ENCODE data around the gene RNU2-1. TPM values are rescaled to one million over a fixed set of nuclear protein-coding genes. Genes with fewer than 3 reads are reported as not detected.
"Not testable (repeated sequence)": the region's sequence is repeated elsewhere in the genome, so short reads cannot be mapped to it uniquely, and the experiment has no call there.

RNU2-1 gene
- total RNA-seq, 1 experiment from 2014 or later: 5,045 TPM

DNA sequence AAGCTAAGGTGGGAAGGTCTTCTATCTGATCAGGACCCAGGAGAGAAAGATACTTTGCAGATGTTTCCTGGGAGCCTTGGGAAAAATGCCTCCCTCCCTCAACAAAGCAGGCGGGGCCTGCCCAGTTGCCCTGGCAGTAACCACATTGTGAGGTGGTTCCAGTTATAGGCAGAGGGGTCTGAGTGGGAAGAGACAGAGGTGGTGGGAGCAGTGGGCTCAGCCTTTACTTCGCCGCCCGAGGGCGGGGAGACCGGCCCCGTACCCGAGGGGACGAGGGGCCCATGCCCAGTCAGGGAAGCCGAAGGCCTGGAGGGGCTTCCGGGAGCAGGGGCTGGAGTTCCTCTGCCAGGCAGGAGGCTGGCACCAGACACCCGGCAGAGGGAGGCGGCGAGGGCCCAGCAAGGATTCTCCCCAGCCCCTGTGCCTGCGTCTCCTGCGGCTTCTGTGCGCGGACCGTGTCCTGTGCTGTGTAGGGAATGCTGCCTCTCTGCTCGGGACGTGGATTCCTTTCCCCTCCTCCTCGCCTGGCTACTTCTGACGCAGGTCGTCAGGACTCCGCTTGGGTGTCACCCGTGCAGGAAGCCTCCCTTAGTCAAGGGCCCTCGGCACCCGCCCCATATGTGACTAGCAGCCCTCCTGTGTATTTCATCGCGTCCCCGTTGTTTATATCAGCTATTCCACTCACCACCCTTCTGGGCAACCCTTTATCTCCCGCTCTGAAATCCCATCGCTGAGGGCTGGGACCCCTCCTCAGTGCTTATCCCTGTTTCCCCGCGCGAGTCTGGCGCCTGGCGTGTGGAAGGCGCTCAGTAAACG, 2.4 kb downstream of the RNU2-1 start:
- H3K27ac Mint-ChIP-seq (ENCODE audit: unreplicated experiment); H3K36me3 Mint-ChIP-seq (ENCODE audit: insufficient read depth, unreplicated experiment); DNase-seq; H3K4me1 Mint-ChIP-seq (ENCODE audit: low read depth, unreplicated experiment); BruUV-seq (replicated peaks); intact Hi-C loops (cut with micrococcal nuclease; ENCODE audit: unreplicated experiment); H3K9me3 Mint-ChIP-seq (ENCODE audit: low read depth, unreplicated experiment); CTCF ChIA-PET; H3K27me3 Mint-ChIP-seq (ENCODE audit: unreplicated experiment): not testable (repeated sequence)
- peak overlapping the region; percentile 44 for H3K4me3 Mint-ChIP-seq (ENCODE audit: low read depth, unreplicated experiment)

DNA sequence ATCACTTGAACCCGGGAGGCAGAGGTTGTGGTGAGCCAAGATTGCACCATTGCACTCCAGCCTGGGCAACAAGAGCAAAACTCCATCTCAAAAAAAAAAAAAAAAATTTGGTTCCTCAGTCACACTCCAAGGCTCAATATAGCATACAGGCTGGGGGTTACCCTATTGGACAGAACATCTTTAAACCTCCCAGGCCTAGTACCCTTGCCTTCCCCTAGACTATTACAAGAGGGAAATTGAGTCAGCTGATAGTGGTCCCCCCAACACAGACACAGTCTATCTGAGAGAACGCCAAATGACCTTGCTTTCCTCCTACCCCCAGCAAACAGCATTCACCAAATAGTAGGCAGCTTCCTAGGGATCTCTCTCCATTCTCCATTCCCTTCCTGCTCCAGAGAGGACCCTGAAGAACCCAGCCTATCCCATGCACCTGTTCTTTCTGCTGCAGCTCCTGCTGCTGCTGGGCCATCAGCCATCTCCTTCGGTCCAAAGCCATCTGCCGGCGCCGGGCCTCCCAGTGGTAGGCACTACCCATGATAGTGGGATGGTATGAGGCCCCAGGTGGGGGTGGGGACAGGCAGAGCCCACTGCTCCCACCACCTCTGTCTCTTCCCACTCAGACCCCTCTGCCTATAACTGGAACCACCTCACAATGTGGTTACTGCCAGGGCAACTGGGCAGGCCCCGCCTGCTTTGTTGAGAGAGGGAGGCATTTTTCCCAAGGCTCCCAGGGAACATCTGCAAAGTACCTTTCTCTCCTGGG, 5.6 kb downstream of the RNU2-1 start, which contains the start of gene CCDC200:
Gene CCDC200 (minus strand): TSS at position 604 of the 763 bp plus-strand sequence. CDS start 69 bp downstream, at position 535.
- CTCF ChIA-PET: not testable (repeated sequence)

DNA sequence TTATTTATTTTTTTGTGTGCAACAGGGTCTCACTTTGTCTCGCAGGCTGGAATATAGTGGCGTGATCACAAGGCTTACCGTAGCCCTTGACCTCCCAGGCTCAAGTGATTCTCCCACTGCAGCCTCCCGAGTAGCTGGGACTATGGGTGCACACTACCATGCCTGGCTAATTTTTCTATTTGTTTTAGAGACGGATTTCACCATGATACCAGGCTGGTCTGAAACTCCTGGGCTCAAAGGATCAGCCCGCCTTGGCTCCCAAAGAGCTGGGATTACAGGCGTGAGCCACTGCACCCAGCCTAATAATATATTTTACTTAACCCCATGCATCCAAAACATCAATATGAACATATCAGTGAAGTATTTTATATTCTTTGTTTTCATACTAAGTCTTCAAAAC, 7.4 kb downstream of the RNU2-1 start:
- Mint-ChIP-seq H3K36me3 (ENCODE audit: insufficient read depth, unreplicated experiment) (peaks cover 15% of the 10 kb centered on the region), H3K27me3 (ENCODE audit: unreplicated experiment) (no peaks in the 10 kb centered on the region), H3K9me3 (ENCODE audit: low read depth, unreplicated experiment) (no peaks in the 10 kb centered on the region), H3K4me1 (ENCODE audit: low read depth, unreplicated experiment) (no peaks in the 10 kb centered on the region), H3K27ac (ENCODE audit: unreplicated experiment) (no peak overlapping the region), H3K4me3 (ENCODE audit: low read depth, unreplicated experiment) (no peak overlapping the region)
- TF ChIP-seq, protein P1, sequence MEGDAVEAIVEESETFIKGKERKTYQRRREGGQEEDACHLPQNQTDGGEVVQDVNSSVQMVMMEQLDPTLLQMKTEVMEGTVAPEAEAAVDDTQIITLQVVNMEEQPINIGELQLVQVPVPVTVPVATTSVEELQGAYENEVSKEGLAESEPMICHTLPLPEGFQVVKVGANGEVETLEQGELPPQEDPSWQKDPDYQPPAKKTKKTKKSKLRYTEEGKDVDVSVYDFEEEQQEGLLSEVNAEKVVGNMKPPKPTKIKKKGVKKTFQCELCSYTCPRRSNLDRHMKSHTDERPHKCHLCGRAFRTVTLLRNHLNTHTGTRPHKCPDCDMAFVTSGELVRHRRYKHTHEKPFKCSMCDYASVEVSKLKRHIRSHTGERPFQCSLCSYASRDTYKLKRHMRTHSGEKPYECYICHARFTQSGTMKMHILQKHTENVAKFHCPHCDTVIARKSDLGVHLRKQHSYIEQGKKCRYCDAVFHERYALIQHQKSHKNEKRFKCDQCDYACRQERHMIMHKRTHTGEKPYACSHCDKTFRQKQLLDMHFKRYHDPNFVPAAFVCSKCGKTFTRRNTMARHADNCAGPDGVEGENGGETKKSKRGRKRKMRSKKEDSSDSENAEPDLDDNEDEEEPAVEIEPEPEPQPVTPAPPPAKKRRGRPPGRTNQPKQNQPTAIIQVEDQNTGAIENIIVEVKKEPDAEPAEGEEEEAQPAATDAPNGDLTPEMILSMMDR (IDR thresholded peaks at IDR 0.05; ENCODE audit: unreplicated experiment): no peak
- no peak for DNase-seq
- CTCF ChIA-PET: no interaction called here
- intact Hi-C loops (cut with micrococcal nuclease; ENCODE audit: unreplicated experiment): no loop called here
- BruUV-seq (replicated peaks): no TSS peak

More for the DNA sequence above, 5.6 kb downstream of the RNU2-1 start, which contains the start of gene CCDC200:
- intact Hi-C loops (cut with micrococcal nuclease; ENCODE audit: unreplicated experiment); BruUV-seq (replicated peaks); H3K27ac Mint-ChIP-seq (ENCODE audit: unreplicated experiment); H3K9me3 Mint-ChIP-seq (ENCODE audit: low read depth, unreplicated experiment); H3K4me3 Mint-ChIP-seq (ENCODE audit: low read depth, unreplicated experiment); DNase-seq; H3K27me3 Mint-ChIP-seq (ENCODE audit: unreplicated experiment); H3K4me1 Mint-ChIP-seq (ENCODE audit: low read depth, unreplicated experiment): not testable (repeated sequence)
- H3K36me3 Mint-ChIP-seq (ENCODE audit: insufficient read depth, unreplicated experiment): peaks cover 19% of the 10 kb centered on the region

DNA sequence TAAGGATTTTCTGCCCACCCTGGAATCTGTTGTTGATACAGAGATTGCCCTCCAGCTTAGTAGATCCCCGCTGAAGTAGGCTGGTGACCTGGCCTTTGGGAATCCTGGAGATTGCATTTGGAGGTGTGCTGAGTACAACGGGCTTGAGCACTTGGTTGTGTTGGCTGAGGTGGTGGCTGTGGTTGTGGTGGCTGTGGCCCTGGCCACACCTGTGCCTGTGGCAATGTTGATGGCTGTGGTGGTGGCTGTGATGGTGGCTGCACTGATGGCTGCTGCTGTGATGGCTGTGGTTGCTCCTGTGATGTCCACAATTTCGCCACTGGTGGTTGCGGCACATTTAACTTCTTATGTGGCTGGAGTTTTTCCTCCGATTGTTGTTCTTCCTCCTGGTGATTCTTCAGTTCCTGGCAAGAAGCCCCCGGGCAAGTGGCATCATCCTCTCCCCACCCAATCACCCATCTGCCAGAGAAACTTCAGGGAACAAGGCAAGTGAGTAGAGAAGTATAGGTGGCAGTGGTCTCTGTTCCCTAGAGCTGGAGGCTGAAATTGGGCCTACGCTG, 9.6 kb downstream of the RNU2-1 start:
- CTCF ChIA-PET: interaction anchor here (0.6 kb wide), 1 partner anchor 96 kb away, joined by 3 read pairs; no protein-coding TSS in a partner anchor
- Mint-ChIP-seq H3K4me3 (ENCODE audit: low read depth, unreplicated experiment) (no peak overlapping the region), H3K27ac (ENCODE audit: unreplicated experiment) (no peak overlapping the region), H3K36me3 (ENCODE audit: insufficient read depth, unreplicated experiment) (peaks cover 15% of the 10 kb centered on the region), H3K27me3 (ENCODE audit: unreplicated experiment) (no peaks in the 10 kb centered on the region), H3K4me1 (ENCODE audit: low read depth, unreplicated experiment) (no peaks in the 10 kb centered on the region), H3K9me3 (ENCODE audit: low read depth, unreplicated experiment) (no peaks in the 10 kb centered on the region)
- DNase-seq: no peak
- TF ChIP-seq, protein P1 (IDR thresholded peaks at IDR 0.05; ENCODE audit: unreplicated experiment): no peak
- intact Hi-C loops (cut with micrococcal nuclease; ENCODE audit: unreplicated experiment): no loop called here
- BruUV-seq (replicated peaks): no TSS peak

DNA sequence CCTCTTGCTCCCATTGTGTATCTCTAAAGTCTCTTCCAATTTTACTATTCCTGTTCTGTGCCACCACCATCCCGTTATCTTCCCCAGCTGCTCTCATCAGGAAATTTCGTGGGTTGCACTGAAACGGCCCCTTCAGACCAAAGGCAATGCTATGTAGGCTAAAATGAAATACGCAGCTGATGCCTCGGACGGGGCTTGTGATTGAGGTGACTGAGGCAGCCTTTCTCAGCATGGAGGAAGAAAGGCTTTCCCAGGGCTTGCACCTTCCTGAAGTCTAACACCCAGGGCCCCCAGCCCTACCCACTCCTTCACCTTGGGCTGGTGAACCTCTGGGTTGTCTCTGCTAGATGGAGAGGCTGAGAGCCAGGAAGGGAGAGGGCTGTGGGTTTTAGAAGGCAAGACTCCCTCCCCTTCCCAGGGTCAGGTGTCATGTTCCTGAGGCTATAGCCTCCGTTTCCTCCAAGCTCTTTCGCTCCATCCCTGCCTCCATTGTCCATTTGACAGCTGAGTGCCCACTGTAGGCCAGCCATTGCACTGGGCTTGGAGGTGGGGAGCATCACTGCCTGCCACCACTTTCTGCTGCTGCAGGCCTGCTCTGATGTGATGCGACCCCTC, 13.2 kb downstream of the RNU2-1 start:
- intact Hi-C loops (cut with micrococcal nuclease; ENCODE audit: unreplicated experiment): no loop called here
- TF ChIP-seq, protein P1 (IDR thresholded peaks at IDR 0.05; ENCODE audit: unreplicated experiment): no peak
- Mint-ChIP-seq H3K36me3 (ENCODE audit: insufficient read depth, unreplicated experiment) (peaks cover 28% of the 10 kb centered on the region), H3K9me3 (ENCODE audit: low read depth, unreplicated experiment) (no peaks in the 10 kb centered on the region), H3K4me1 (ENCODE audit: low read depth, unreplicated experiment) (no peaks in the 10 kb centered on the region), H3K27me3 (ENCODE audit: unreplicated experiment) (no peaks in the 10 kb centered on the region), H3K27ac (ENCODE audit: unreplicated experiment) (no peak overlapping the region), H3K4me3 (ENCODE audit: low read depth, unreplicated experiment) (no peak overlapping the region)
- CTCF ChIA-PET: interaction anchor here (0.5 kb wide), 1 partner anchor 94 kb away, joined by 6 read pairs; no protein-coding TSS in a partner anchor
- DNase-seq: no peak
- no TSS peak for BruUV-seq (replicated peaks)
